ENCODE results near the gene NAT14. TPM values are rescaled to one million over a fixed set of nuclear protein-coding genes. Genes with fewer than 3 reads are reported as not detected.

Gene NAT14
- polyA plus RNA-seq, 1 of the 3 experiments (the other 2 are of a cell fraction): 89.9 TPM

GRCh38 chr19:55455576-55456235, 29.3 kb upstream of the NAT14 start:
- H3K9ac ChIP-seq: no peak overlapping the region
- no peaks in the 10 kb centered on the region for H3K9me3 ChIP-seq
- H3K4me2 ChIP-seq: no peak overlapping the region
- no peaks in the 10 kb centered on the region for H3K9me2 ChIP-seq
- no peak for TF ChIP-seq CTCF (IDR thresholded peaks at IDR 0.05)
- no peak for TF ChIP-seq MEF2A (IDR thresholded peaks at IDR 0.05; ENCODE audit: borderline replicate concordance, low read depth)
- no peak for TF ChIP-seq PBX3 (IDR thresholded peaks at IDR 0.05)
- no peak for TF ChIP-seq SMC3 (IDR thresholded peaks at IDR 0.05; ENCODE audit: low read depth, low read length)
- no peak for TF ChIP-seq TEAD4 (IDR thresholded peaks at IDR 0.05; ENCODE audit: borderline replicate concordance, insufficient read depth)
- no peak for TF ChIP-seq RXRA (IDR thresholded peaks at IDR 0.05; ENCODE audit: borderline replicate concordance, low read depth)
- CTCF ChIA-PET: interaction anchor here (1.0 kb wide), 1 partner anchor 314 kb away, joined by 3 read pairs; no protein-coding TSS in a partner anchor
- peaks cover 9 to 24% of the 10 kb centered on the region in 2 experiments; a peak in 2 of 4 replicates for H3K4me1 ChIP-seq (ENCODE audit: control insufficient read depth in 1 of 2, insufficient read depth in 2 of 2, low read depth in 1 of 2, low read length in 1 of 2)
- no peak overlapping the region for H3K27ac ChIP-seq (ENCODE audit: low read depth in 2 of 2, low read length in 1 of 2)
- peaks cover 12% of the 10 kb centered on the region; the same call in 1 of the 2 replicates for H3K79me2 ChIP-seq (ENCODE audit: insufficient read depth)
- POLR2A ChIA-PET: no interaction called here
- H3K27me3 ChIP-seq (ENCODE audit: insufficient read depth): peaks cover 11% of the 10 kb centered on the region
- DNase-seq: no peak
- H2AFZ ChIP-seq (ENCODE audit: low read depth): no peak overlapping the region
- WGBS (ENCODE audit: low lambda C conversion rate): 83% methylated on average over 8 of the region's 11 CpGs
- H3K36me3 ChIP-seq (replicated peaks in 1 of 2; ENCODE audit: control insufficient read depth in 1 of 2, insufficient read depth in 2 of 2, low read length in 1 of 2): no peaks in the 10 kb centered on the region
- peaks cover 25% of the 10 kb centered on the region for H3F3A ChIP-seq (replicated peaks; ENCODE audit: insufficient read depth)
- H3K4me3 ChIP-seq (ENCODE audit: low read depth in 2 of 2, low read length in 1 of 2): no peak overlapping the region
- peaks cover 15% of the 10 kb centered on the region for H4K20me1 ChIP-seq (ENCODE audit: insufficient read depth)

- Histone ChIP-seq H3K9me2 (no peaks in the 10 kb centered on the region), H3K36me3 (replicated peaks in 1 of 2; ENCODE audit: control insufficient read depth in 1 of 2, insufficient read depth in 2 of 2, low read length in 1 of 2) (no peaks in the 10 kb centered on the region), H3K27me3 (ENCODE audit: insufficient read depth) (peaks cover 11% of the 10 kb centered on the region), H4K20me1 (ENCODE audit: insufficient read depth) (peaks cover 15% of the 10 kb centered on the region), H3K79me2 (ENCODE audit: insufficient read depth) (peaks cover 12% of the 10 kb centered on the region; the same call in 1 of the 2 replicates), H3K27ac (ENCODE audit: low read depth in 2 of 2, low read length in 1 of 2) (no peak overlapping the region), H3F3A (replicated peaks; ENCODE audit: insufficient read depth) (peaks cover 26% of the 10 kb centered on the region), H3K9ac (no peak overlapping the region), H3K4me2 (no peak overlapping the region), H2AFZ (ENCODE audit: low read depth) (no peak overlapping the region), H3K4me3 (ENCODE audit: low read depth in 2 of 2, low read length in 1 of 2) (no peak overlapping the region), H3K9me3 (no peaks in the 10 kb centered on the region), H3K4me1 (ENCODE audit: control insufficient read depth in 1 of 2, insufficient read depth in 2 of 2, low read depth in 1 of 2, low read length in 1 of 2) (peaks cover 9 to 24% of the 10 kb centered on the region in 2 experiments; a peak in 2 of 4 replicates)
- POLR2A ChIA-PET: no interaction called here
- 94% methylated on average over 10 of the region's 14 CpGs for WGBS (ENCODE audit: low lambda C conversion rate)
- no peak for TF ChIP-seq CHD2 (IDR thresholded peaks at IDR 0.05; ENCODE audit: low read length, partially characterized antibody)
- TF ChIP-seq JUND (IDR thresholded peaks at IDR 0.05): no peak
- DNase-seq: no peak
- CTCF ChIA-PET: interaction anchor here (1.4 kb wide), 1 partner anchor 11 kb away, joined by 3 read pairs; no protein-coding TSS in a partner anchor
Observed at GRCh38 chr19:55456347-55456746, 28.6 kb upstream of the NAT14 start.

Data from SK-N-SH (cell line).